ENCODE results near the gene FREY1. TPM values are rescaled to one million over a fixed set of nuclear protein-coding genes. Genes with fewer than 3 reads are reported as not detected.

Gene FREY1
- total and polyA plus RNA-seq, 9 of the 15 experiments (the other 6 are each of a cell fraction or from before 2014, with no cell fraction given) = 0.25 to 1.5 (median 1.1) TPM; not detected in 5

- no peak for TF ChIP-seq STAT6 (CRISPR knock-in tag; IDR thresholded peaks at IDR 0.05)
- TF ChIP-seq ZMIZ1 (IDR thresholded peaks at IDR 0.05; ENCODE audit: low read depth in 2 of 2, low read length in 2 of 2) = peak in 1 of 2 experiments; percentile 61; a peak in 1 of 4 replicates
- TF ChIP-seq FOSL1 (tag; conservative IDR thresholded peaks at IDR 0.05) = peak; percentile 78
- TF ChIP-seq YY1 (IDR thresholded peaks at IDR 0.05; ENCODE audit: borderline replicate concordance in 1 of 3, control insufficient read depth in 1 of 3, extremely low read depth in 1 of 3, insufficient read depth in 3 of 3, insufficient read length in 1 of 3, insufficient replicate concordance in 2 of 3, low read depth in 1 of 3, low read length in 2 of 3) = no peak
- TF ChIP-seq DPF2 (IDR thresholded peaks at IDR 0.05) = peak; percentile 40; the same call in 1 of the 2 replicates
- peak; percentile 25; the same call in 1 of the 2 replicates for TF ChIP-seq ARID4B (CRISPR knock-in tag; IDR thresholded peaks at IDR 0.05)
- TF ChIP-seq OTX1 (CRISPR knock-in tag; IDR thresholded peaks at IDR 0.05) = no peak
- no peak for TF ChIP-seq ZNF431 (CRISPR knock-in tag; IDR thresholded peaks at IDR 0.05)
- TF ChIP-seq NFATC3 (IDR thresholded peaks at IDR 0.05) = no peak
- peak; percentile 92 for TF ChIP-seq TCF7L2 (IDR thresholded peaks at IDR 0.05; ENCODE audit: low read depth, low read length)
- no peak for TF ChIP-seq CTCF (IDR thresholded peaks at IDR 0.05 in 2 of 3, conservative IDR thresholded peaks at IDR 0.05 in 1 of 3; ENCODE audit: insufficient read depth in 2 of 3, low read depth in 1 of 3, low read length in 3 of 3)
- TF ChIP-seq GATAD2A (IDR thresholded peaks at IDR 0.05) = no peak
Observed at GRCh38 chr11:45899448-45900174, 7.5 kb downstream of the FREY1 start (continued).

Data from K562 (cell line).